Fibroblast of pulmonary artery (primary cell): ENCODE measurements around the gene PLCH2.

Source experiments
- DNase-seq: peaks from one replicate; pipeline ENCODE4 v3.0.0-alpha.2; 2010; ENCODE audit warnings: low read depth
- H3K4me3 ChIP-seq: replicated peaks from 2 replicates; pipeline ENCODE4 v1.5.1; 2011; ENCODE audit warnings: low read depth, mild to moderate bottlenecking, control low read depth, low read length, moderate library complexity
- CTCF ChIP-seq: IDR thresholded peaks from 2 replicates; pipeline ENCODE4 v1.5.1; 2011; ENCODE audit warnings: mild to moderate bottlenecking, control low read depth, low read length, inconsistent platforms; ENCODE audit errors: missing control alignments

The PLCH2 gene

DNA sequence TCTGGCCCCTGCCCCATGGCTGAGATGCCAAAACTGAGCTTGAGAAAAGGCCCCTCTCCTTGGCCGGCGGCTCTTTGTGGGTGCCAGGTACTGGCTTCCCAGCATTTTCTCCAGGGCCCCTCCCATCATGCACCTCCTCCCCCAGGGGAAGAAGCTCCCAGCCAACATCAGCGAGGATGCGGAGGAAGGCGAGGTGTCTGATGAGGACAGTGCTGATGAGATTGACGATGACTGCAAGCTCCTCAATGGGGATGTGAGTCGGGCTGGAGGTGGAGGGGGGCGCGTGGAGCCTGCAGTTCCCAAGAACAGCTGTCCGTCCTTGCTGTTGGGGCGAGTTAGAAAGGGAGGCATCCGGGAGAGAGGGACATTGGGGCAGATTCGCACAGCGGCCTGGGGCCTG is 13.5 kb downstream of the PLCH2 start:
- TF ChIP-seq CTCF: no peak
- H3K4me3 ChIP-seq: no peak overlapping the region
- DNase-seq: no peak

- no peak for TF ChIP-seq CTCF
- no peak overlapping the region for H3K4me3 ChIP-seq
- no peak for DNase-seq
These were observed 16.0 kb downstream of the PLCH2 start for GRCh38 chr1:2492091-2492490.

DNA sequence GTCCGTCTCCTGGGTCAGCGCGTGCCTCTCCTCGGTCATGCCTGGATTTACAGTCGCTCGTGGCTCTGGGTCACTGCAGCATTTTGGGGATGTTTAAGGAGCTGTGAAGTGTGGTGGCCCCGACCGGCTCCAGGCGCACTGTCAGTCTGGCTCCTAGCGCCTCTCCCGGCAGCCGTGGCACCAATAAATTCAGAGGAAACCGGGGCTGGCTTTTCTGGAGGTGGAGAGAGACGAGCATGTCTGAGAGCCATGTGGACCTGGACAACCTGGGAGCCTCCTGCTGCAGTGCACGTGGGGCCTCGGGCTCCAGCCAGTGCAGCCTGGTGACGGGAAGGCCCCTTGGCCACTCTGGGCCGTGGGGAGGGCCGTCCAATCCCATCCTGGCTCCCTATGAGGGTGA is 17.1 kb downstream of the PLCH2 start:
- no peak for TF ChIP-seq CTCF
- no peak overlapping the region for H3K4me3 ChIP-seq
- no peak for DNase-seq

GRCh38 chr1:2493691-2494322 is 17.7 kb downstream of the PLCH2 start:
- no peak for DNase-seq
- no peak overlapping the region for H3K4me3 ChIP-seq

DNA sequence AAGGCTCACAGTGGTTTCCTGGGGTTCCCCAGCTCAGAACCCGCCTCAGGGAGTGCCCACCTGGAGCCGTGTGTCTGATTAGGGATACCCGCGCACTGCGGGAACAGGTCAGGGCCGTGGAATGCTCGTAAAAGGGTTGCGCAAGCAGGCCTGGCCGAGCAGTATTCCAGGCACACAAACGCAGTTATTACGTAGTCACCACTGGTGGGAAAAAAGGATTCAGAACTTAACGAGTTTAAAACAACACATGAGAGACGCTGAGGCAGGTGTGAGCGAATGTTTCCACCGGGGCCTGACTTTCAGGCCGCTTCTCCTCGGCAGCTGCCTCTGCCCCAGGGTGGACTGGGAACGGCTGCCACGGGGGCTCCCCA is 18.2 kb downstream of the PLCH2 start:
- no peak for TF ChIP-seq CTCF
- DNase-seq: peak; percentile 24
- no peak overlapping the region for H3K4me3 ChIP-seq

More at GRCh38 chr1:2493691-2494322, 17.7 kb downstream of the PLCH2 start:
- TF ChIP-seq CTCF: no peak

DNA sequence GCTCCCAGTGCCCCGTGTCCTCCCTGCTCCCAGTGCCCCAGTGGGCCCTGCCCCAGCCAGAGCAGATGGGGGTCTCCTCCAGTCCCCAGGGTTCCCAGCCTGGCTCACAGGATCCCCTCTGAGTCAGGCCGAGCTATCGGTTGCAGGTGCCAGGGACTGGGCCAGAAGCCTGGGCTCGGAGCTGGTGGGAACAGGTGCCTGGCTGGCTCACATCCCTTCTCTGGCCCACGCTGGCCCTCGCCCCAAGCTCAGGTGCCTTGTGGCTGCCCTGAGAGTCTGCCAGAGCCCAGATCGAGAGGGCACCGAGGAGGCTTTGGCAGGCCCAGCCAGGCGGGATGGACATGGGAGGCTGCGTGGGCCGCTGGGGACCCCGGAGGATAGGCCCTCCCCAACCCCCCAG is 18.9 kb downstream of the PLCH2 start:
- no peak for DNase-seq
- no peak for TF ChIP-seq CTCF
- no peak overlapping the region for H3K4me3 ChIP-seq

GRCh38 chr1:2495546-2495945 is 19.5 kb downstream of the PLCH2 start:
- H3K4me3 ChIP-seq: no peak overlapping the region
- no peak for DNase-seq
- TF ChIP-seq CTCF: no peak
